GM21737 (cell line): ENCODE data around the gene PEPD.

Source experiments
- ATAC-seq: cut with Tn5 transposase; IDR thresholded peaks from one replicate; pipeline ENCODE4 v1.9.1; 2021; ENCODE audit warnings: mild to moderate bottlenecking, moderate library complexity; ENCODE audit not compliant: unreplicated experiment

The PEPD gene

GRCh38 chr19:33460221-33460908, 61.2 kb downstream of the PEPD start:
- ATAC-seq, result no peak

- no peak for ATAC-seq
Measured at GRCh38 chr19:33459222-33460090, 62.1 kb downstream of the PEPD start.

GRCh38 chr19:33458807-33459206, 62.8 kb downstream of the PEPD start:
- no peak for ATAC-seq

- ATAC-seq, result no peak
Measured at GRCh38 chr19:33458171-33458633, 63.4 kb downstream of the PEPD start.

GRCh38 chr19:33456845-33457220, 64.8 kb downstream of the PEPD start:
- ATAC-seq, result no peak

GRCh38 chr19:33456076-33456844, 65.3 kb downstream of the PEPD start:
- no peak for ATAC-seq

GRCh38 chr19:33453265-33453664, 68.3 kb downstream of the PEPD start:
- no peak for ATAC-seq

GRCh38 chr19:33450689-33451088, 70.9 kb downstream of the PEPD start:
- no peak for ATAC-seq

GRCh38 chr19:33449799-33450198, 71.8 kb downstream of the PEPD start:
- ATAC-seq, result no peak

- no peak for ATAC-seq
Measured at GRCh38 chr19:33448159-33448516, 73.5 kb downstream of the PEPD start.

GRCh38 chr19:33447336-33448158, 74.0 kb downstream of the PEPD start:
- no peak for ATAC-seq

- ATAC-seq, result no peak
Measured at GRCh38 chr19:33446330-33447293, 75.0 kb downstream of the PEPD start.

GRCh38 chr19:33445442-33446329, 75.9 kb downstream of the PEPD start:
- no peak for ATAC-seq

GRCh38 chr19:33444562-33445441, 76.8 kb downstream of the PEPD start:
- no peak for ATAC-seq

GRCh38 chr19:33443638-33444561, 77.7 kb downstream of the PEPD start:
- ATAC-seq, result no peak

GRCh38 chr19:33442706-33443105, 78.9 kb downstream of the PEPD start:
- no peak for ATAC-seq
